NCI-H226 (cell line): Measurements from ENCODE around the gene DOHH.

Source experiments
- DNase-seq: peaks from one replicate; pipeline ENCODE4 v3.0.0-alpha.2; 2015

The DOHH gene

DNA sequence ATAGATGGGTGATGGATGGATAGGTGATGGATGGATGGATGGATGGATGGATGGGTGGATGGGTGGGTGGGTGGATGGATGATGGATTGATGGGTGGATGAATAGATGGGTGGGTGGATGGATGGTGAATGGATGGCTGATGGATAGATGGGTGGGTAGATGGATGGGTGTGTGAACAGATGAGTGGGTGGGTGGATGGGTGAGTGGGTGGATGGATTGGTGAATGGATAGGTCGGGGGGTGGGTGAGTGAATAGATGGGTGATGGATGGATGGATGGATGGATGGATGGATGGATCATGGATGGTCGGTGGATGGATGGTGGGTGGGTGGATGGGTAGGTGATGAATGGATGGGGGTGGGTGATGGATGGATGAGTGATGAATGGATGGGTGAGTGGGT, 23.6 kb downstream of the DOHH start:
- DNase-seq = no peak

DNA sequence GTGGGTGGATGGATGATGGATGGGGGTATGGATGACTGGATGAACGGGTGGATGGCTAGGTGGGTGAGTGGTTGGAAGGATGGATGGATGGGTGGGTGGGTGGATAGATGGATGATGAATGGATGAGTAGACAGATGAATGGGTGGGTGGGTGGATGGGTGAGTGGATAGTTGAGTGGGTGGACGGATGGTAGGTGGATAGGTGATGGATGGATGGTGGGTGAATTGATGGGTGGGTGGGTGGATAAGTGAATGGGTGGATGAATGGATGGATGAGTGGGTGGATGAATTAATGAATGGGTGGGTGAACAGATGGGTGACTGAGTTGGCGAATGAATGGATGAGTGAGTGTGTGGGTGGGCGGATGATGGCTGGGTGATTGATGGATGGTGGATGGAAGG, 25.0 kb downstream of the DOHH start:
- no peak for DNase-seq

DNA sequence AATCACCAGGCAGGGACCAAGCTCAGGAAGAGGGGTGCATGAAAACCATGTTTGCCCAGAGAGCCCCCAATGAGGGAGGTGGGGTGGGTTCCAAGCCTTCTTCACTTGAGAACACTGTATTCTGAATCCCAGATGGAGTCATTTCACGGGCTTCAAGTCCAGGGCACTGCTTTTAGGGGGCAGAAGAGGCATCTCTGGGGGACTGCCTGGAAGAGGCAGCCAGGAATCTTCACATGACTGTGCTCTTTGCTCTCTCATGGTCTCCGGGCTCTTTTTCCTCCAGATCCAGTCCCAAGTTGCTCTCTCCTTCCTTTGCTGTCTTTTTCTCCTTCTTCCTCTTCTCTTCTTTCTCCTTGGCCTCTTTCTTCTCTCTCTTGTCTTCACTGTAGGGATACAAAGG, 25.9 kb downstream of the DOHH start:
- no peak for DNase-seq

DNA sequence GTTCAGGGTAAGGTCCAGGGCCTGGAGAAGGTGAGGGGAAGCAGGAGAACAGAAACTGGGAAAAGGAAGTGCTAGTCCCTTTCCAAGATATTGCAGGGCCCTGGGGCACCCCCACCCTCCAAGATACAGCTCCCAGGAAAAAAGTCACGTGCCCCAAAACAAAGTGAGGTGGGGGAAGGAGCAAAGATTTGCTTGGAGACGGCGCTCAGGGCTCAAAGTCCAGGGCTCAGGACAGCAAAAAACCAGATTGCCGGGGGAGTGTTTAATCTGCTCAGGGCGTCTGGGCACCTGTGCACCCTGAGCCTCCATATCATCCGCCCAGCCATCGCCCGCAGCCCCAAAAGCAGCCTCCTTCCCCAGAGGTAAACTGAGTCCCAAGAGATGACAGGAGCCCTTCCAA, 26.5 kb downstream of the DOHH start:
- DNase-seq = no peak

DNA sequence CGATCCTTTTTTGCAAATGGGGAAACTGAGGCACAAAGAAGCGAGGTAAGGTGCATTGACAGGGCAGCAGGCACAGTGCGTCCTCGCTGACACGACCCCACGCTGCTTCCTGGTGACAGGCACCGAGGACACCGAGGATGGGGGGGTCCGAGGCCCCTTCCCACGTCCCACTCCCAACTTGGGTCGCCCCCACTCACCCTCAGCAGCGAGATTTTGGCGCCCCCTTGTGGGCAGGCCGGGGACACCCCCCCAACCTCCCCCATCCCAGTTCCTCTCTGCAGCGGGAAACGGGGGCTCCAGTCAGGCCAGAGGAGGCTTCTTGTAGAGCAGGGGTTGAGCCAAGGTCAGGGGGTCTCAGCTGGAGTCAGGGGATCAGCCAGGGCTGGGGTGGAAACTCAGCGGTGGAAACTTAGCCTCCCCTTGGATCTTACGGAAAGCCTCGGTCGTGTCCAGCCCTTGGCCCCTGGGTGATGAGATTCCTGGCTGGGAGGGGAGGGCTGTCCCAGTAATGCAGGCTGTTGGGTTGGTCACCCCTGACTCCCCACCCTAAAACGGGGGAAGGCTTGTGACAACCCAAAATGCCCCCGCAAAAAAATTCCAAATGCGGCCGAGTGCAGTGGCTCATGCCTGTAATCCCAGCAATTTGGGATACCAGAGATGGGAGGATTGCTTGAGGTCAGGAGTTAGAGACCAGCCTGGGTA, 28.4 kb downstream of the DOHH start:
- DNase-seq = no peak

DNA sequence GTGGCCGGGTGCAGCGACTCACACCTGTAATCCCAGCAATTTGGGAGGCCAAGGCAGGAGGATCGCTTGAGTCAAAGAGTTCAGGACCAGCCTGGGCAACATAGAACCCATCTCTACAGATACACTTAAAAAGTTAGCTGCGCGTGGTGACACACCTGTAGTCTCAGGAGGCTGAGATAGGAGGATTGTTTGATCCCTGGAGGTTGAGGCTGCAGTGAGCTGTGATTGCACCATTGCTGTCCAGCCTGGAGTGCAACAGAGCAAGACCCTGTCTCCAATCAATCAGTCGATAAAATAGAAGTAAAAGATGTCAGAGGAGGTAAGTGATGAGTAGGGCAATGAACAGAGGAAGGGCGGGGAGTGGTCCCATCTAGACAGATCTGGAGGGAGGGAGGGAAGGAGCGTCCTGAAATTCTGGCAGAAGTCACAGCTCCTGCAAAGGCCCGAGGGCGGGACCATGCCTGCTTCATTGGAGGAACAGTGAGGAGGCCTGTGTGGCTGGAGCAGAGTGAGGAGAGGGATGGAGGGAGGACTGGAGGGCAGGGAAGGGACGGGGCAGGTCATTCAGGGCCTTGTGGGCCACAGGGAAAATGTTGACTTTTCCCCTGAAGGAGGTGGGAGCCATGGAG, 29.9 kb downstream of the DOHH start:
- no peak for DNase-seq

DNA sequence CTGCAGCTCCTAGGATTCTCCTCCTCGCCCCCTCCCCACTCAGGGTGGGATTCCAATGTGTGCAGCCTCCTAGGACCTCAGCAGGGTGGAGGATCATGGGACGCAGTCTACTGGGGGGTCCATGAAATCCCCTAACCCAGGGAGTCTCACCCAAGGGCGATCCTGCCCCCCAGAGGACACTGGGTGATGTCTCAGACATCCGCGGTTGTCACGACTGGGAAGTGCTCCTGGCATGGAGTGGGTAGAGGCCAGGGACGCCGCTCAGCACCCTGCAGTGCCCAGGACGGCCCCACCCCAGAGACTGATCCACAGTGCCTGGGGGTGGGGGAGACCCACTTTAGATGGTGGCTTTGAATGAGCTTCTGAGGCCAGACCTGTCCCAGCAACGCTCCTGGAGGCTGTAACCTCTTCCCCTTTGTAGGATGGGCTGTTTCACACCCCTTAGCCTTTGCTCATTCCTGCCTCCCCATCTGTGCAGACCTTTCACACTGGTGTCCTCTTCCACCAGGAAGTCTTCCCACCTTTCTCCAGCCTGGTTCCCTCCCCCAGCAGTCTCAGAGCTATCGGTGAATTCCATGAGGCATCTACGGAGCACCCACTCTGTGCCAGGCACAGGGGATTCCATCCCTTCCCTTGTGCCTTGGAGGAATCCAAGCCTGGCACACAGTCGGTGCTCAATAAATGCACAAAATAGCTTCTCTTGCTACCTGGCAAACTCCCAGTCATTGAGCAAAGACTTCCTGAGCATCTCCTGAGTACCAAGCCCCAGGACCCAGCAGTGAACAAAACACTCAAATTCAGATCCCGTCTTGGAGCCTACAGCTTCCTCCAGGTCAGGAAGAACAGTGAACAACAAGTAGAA, 30.6 kb downstream of the DOHH start:
- DNase-seq = no peak

DNA sequence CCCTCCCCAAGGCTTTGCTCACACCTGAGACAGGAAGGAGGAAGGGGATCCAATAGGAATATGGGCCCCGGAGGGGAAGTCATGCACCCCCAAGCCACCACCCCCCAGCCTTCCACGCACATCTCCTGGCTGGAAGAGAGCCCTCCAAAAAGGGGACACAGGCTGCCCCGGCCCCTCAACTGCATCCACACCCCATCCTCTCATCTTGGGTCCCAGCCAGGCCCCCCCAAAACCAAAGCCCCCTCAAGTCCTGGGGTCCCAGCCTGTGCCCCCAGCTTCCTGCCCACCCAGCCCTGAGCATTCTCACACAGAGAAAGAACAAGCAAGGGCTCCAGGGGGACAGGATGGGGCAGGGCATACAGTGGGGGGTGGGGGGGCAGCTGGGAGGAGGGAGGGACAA, 32.3 kb downstream of the DOHH start:
- no peak for DNase-seq

DNA sequence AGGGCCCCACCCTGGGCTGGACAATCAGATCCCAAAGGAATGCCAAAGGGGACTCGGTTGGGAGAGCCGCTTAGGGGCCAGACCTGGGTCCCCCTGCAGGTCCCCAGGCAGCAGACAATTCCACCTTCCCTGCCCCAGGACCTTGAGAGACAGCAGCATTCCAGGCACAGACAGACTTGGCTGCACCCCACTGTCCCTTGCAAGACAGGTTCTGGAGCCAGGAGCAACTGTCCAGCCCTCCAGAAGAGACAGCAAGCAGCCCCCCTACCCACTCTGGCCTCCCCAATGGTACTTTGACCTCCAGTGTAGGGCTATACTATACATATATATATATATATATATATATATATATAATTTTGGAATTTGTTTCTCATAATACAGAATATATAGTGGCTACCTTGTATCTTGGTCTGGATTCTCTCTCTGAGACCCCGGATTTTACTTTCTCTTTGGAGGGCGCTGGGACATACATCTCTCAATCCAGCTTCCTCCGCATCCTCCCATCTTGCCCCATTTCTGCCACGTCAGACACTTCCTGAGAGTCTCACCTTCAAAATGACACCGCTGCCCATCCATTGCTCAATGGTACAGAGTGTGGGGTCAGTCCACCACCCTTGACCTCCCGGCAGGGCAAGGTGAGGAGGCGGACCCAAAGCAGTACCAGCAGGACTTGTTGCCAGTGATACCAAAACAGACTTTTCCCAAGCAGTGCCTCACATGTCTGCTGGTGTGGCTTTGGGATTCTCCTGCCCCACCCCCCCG, 32.9 kb downstream of the DOHH start:
- no peak for DNase-seq

DNA sequence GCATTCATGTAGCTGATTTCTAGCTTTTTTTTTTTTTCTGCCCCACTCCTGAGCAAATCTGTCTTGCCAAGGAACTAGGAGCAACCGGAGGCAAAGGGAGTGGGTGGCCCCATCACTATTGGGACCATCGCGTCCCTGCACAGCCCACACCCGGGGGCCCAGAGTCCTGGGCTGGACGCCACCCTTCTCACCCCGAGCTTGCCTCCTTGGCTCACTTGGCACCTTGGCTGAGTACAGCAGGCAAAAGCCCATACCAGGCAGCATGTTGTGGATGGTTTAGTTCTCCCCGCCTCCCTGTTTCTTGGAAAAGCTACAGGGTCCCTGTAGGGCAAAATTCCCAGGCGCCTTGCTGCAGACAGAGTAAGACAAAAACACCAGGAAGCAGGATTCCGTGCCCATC, 33.8 kb downstream of the DOHH start:
- DNase-seq = no peak

DNA sequence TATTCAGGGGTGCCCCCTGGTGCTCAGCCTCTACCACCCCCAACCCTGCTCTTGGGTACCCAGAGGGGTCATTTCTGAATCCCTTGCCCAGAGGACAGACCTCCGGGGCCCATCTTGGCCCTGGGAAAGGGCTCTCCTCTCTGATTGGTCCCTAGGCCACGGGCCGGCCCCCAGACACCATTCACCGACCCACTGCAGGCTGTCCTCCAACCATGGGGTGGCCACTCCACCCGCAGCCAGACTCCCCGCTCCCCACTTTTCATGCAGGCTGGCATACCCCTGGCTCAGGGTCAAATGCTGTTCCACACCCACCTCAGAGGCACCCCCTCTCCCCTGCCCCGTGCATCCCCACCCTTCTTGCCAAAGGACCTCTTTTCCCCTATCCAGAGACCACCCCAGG, 34.9 kb downstream of the DOHH start:
- DNase-seq = no peak

DNA sequence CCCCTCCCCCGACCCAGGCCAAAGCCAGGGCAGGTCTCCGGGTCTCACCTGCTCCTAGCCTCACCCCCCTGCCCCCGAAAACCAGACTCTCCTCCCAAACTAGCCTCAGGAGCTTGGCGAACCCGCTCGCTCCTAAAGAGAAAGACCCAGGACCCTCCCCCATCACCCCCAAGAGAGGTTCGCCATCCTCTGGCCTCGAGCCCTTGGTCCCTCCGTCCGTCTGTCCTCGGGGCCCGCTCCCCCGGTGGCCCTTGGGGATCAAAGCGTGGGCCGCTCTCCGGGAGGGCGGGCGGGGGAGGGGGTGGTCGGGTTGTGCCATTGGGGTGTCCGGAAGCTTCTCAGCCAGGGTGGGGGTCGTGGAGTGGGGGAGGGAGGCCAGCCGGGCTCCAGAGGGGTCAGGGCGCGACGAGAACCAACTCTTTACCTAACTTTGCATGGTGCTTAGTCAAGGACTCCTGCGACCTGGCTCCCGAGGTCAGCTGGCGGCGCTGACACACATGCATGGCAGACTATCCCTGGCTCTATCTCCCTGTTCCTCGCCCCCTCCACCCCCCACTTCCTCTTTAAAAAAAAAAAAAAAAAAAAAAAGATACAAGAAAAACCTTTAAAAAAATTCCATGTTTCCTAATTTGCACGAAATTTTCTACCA, 35.8 kb downstream of the DOHH start:
- DNase-seq = no peak

DNA sequence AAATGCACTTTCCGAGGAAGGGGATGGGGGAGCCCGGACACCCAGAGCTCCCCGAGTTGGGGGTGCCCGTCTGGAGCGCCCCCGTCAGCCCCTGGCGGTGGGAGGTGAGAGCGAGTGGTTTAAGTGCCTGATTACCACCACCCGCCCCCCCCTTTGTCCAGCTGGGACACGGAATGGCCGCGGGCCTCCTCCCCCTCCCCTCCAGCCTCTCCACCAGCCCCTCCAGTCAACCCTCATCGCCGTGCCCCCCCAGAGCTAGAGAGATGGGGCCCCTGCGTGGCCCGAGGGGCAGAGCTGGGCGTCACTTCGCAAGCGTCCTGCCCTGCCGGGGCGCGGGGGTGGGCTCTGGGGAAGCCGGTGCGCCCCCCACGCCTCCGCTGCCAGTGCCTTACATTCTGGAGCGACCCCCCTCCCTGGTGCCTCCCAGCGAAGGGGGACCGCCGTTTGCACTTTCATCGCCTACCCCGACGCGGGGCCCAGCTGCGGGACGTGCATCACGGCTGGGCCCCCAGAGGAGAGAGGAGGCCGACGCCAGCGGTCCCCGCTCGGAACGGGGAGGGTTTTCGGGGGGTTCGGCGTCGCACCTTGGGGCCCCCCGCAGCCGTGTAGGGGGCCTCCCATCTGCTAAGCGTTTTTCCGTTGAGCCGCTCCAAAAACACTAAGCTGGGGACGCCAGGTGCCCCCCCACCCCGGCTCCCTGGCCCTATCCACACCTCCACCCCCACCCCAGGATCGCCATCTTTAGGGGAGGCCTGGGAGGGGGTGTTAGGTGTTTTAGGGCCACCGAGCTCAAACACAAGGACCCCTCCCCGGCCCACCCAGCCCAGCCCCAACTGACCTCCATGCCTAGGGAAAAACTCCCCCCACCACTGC, 36.5 kb downstream of the DOHH start:
- DNase-seq = no peak

DNA sequence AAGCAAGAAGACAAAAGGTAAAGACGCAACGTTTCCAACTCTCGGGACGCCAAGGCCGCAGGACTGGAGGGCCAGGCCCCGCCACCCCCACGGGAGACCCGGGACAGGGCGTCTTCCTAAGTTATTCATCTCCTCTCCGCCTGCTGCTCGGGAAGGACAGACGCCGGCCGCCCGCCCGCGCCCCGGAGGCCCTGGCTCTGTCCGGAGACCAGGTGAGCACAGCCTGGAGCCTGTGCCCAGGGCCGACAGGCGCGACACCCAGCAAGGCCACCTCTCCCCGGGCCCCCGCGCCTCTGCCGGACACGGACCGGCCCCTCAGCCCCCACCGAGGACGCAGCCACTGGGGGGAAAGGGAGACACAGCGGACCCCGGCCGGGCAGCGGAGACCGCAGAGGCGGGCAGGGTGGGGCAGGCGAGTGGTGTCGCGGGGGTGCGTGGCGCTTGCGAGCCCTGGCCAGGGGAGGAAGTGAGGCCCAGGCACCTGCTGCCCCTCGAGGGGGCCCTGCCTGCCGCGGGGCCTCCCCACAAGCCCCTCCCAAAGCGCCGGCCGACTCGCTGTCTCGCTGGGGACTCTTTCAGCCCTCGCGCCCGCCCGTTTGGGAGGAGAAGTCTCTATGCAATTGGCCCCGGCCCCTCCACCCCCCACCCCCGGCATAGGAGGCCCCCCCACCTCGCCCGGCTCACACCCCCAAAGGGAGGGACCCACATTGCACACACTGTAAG, 37.3 kb downstream of the DOHH start:
- no peak for DNase-seq

DNA sequence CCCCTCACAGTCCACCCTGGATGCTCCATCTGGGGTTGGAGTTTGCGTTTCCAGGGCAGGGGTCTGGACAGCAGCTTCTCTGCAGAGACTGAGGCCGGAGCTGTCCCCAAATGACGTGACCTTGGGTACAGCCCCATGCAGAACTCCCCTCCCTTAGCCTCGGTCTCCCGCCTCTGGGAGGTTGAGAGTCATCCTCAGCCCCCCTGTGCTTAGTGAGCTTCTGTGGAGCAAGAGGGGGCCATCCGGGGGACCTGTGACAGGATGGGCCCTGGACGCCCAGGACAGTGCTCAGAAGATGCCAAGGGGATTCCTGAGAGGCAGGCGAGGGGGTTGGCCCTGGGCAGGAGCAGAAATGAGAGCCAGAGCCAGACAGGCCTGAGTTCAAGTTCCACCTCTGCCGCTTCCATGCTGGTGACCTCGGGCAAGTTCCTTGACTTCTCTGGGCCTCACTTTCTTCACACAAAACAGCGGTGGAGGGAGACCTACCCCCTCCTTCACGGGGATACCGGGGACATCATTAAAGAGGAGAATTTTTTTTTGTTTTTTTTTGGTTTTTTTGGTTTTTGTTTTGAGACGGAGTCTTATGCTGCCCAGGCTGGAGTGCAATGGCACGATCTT, 40.4 kb downstream of the DOHH start:
- DNase-seq = no peak

DNA sequence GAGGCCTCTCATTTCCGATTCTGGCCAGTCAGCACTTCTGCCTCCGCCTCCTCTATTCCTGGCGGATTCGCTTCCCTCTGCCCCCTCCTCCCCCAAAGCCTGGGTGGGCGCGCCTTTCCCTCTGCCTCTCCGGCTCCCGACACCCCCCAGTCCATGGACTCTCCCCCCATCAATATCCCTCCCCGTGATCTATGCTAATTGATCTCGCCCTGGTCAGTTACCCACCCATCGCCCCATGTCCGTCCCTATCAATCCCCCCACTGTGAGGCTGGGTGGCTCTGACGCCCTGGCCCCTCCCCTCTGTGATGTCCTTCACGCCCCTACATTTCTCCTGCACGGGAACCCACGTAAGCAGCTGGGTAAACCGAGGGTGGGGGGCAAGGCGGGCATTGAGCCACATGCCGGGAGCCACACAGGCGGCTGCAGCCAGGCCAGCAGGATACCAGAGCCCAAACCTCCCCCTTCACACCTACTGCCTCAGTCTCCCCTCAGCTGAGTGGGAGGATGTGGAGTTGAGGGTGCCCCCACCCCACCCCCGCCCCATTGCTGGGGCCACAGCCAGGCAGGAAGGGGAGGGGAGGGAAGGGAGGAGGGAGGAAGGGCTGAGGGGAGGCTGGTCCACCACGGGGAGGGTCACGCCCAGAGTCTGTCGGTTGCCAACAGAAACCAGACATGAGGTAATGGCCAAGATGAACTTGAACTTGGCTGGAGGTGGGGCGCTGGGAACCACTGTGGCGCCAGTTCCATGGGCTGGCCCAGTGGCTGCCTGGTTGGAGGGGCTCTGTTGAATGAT, 41.2 kb downstream of the DOHH start:
- peak; percentile 66 for DNase-seq

DNA sequence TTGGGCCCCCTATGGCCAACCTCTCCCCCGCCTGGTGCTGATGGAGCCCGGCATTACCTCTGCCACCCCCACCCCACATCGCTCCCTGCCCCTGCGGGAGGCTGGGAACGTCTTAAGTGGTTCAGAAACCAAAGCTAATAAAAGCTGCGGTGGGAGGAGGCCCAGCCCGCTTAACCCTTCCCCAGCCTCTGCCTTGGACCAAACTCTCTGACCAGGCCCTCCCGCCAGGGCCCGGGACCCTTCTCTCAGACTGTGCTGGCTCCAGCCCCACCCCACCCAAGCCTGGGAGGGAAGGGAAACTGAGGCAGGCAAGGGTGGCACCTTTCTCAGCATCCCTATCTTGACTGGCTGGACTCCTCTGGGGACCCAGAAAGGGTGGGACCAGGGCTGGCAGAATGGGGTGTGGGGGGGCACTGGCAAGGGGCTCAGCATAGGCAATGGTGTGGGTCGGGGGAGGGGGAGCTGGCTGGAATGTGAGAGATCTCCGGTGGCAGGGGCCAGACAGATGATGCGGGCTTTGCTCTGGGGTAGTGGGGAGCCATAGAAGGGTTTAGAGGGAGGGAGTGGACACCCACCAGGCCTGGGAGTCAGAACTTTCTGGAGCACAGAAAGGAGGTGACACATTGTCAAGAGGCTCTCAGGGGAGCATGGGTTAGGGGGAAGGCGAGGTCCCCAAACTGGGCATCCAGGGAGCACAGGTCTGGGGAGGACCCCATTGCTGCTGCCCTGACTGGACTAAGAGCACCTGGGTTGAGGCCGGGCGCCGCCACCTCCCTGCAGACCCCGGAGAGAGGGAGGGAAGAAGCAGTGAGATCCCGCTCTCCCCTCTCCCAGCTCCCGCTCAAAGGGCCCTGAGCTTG, 42.0 kb downstream of the DOHH start:
- no peak for DNase-seq

DNA sequence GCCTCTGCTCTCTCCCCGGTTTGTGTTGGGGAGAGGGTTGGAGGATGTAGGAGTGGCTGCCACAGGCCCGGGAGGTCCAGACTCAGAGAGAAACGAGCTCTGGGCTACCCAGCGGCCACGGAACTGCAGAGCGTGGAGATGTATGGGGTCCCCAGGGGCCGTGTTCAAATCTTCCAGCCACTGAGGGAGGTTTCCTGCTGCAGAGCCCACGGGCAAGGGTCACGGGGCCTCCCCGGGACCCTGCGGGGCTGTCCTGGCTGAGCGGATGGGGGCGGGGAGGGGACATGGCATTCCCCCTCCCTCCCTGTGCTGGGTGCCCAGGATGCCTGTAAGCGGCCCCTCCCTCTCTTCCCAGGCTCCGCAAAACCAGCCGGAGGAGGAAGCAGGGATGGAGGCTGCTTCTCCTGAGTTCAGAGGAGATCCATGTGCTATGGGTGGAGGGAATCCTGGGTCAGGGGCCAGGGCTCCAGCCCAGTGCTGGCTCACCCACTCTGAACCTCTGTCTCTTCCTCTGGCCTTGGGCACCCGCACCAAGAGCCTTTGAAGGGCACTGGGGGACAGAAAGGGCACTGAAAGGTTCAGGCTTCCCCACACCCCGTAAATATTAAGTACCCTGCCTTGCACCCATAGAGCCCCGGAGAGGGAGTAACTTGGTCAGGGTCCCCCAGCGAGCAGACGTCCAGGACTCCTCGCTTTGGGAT, 42.8 kb downstream of the DOHH start:
- DNase-seq = no peak
